Uterus (tissue), 4 donors: ENCODE results near the gene CPVL. TPM values are rescaled to one million over a fixed set of nuclear protein-coding genes. Genes with fewer than 3 reads are reported as not detected.
A peak's percentile ranks its signal among the peaks of the same experiment; 100 is the strongest.

Experiments used
- DNase-seq, 2 donors: peaks; one replicate each; pipeline ENCODE4 v3.0.0-alpha.2; 2019 to 2020
- H3K27ac ChIP-seq, 2 donors: fragments of 200-600 bp; sonication (generic); 1 replicate in 1 of 2; 2 replicates in 1 of 2; pipeline ENCODE4 v1.5.1; 2016 to 2018
- H3K27me3 ChIP-seq, 2 donors: fragments of 200-600 bp; sonication (generic); one replicate each; pipeline ENCODE4 v1.5.1; 2018 to 2019; ENCODE audit warnings: control low read depth in 1 of 2
- H3K36me3 ChIP-seq, 2 donors: fragments of 200-600 bp; sonication (generic); one replicate each; pipeline ENCODE4 v1.5.1; 2019; ENCODE audit warnings: control low read depth in 1 of 2
- H3K4me1 ChIP-seq, 2 donors: fragments of 200-600 bp; sonication (generic); one replicate each; pipeline ENCODE4 v1.5.1; 2018 to 2019; ENCODE audit warnings: control low read depth in 1 of 2
- H3K4me3 ChIP-seq, 2 donors: fragments of 200-600 bp; sonication (generic); 1 replicate in 1 of 2; 2 replicates in 1 of 2; pipeline ENCODE4 v1.5.1; 2018 to 2019; ENCODE audit warnings: mild to moderate bottlenecking in 1 of 2
- H3K9me3 ChIP-seq, 2 donors: fragments of 200-600 bp; sonication (generic); one replicate each; pipeline ENCODE4 v1.5.1; 2019; ENCODE audit warnings: control low read depth in 1 of 2
- CTCF ChIP-seq, 4 experiments: fragments of 200-600 bp in 2 of 4; fragments of 450-650 bp in 2 of 4; sonication (generic) in 2 of 4; IDR thresholded peaks; one replicate each; pipeline ENCODE4 v1.5.1; 2016 to 2019; ENCODE audit warnings: antibody characterized with exemption in 4 of 4, mild to moderate bottlenecking in 2 of 4, moderate library complexity in 1 of 4
- POLR2A ChIP-seq, 2 donors: fragments of 450-650 bp; IDR thresholded peaks; one replicate each; pipeline ENCODE4 v1.6.1; 2016; ENCODE audit warnings: antibody characterized with exemption in 2 of 2, mild to moderate bottlenecking in 1 of 2, moderate library complexity in 1 of 2
- intact Hi-C: fragments of 100-400 bp; cut with DNase I; formaldehyde crosslinking; loops from one replicate; pipeline ENCODE4 v1.15.1; 2023; ENCODE audit warnings: low total_unique reads
- total RNA-seq, 4 donors: library from RNA; depleted of rRNA in 3 of 4; stranded (reverse); fragments of >200 nt in 3 of 4; gene quantifications; one replicate each; pipeline versions ENCODE4 v1.1.0 to v1.2.4, GENCODE V29; 2014 to 2023
- donor health status: DM: yes; HTN: yes; CAD: no.

CPVL gene
- total RNA-seq, 4 donors from 2014 or later = 8.5 to 21.1 (median 14.5) TPM

GRCh38 chr7:28986028-28986764 is 160.1 kb downstream of the CPVL start:
- Histone ChIP-seq H3K4me3 (no peak overlapping the region), H3K27ac (peak overlapping the region; percentile 71 to 79), H3K4me1 (peaks cover 5 to 15% of the 10 kb centered on the region in 2 donors), H3K36me3 (no peaks in the 10 kb centered on the region), H3K9me3 (no peaks in the 10 kb centered on the region), H3K27me3 (no peaks in the 10 kb centered on the region)
- TF ChIP-seq CTCF (IDR thresholded peaks at IDR 0.05) (no peak), POLR2A (IDR thresholded peaks at IDR 0.05) (no peak)
- intact Hi-C loops = no loop called here
- DNase-seq = no peak

GRCh38 chr7:28984631-28985030 is 161.7 kb downstream of the CPVL start:
- Histone ChIP-seq H3K36me3 (no peaks in the 10 kb centered on the region), H3K4me3 (no peak overlapping the region), H3K9me3 (no peaks in the 10 kb centered on the region), H3K27ac (peak overlapping the region in 1 of 2 donors; percentile 79), H3K27me3 (no peaks in the 10 kb centered on the region), H3K4me1 (peaks cover 5 to 15% of the 10 kb centered on the region in 2 donors)
- intact Hi-C loops = no loop called here
- peak; percentile 57 to 73 for DNase-seq
- TF ChIP-seq POLR2A (IDR thresholded peaks at IDR 0.05) = no peak

GRCh38 chr7:28984217-28984616 is 162.1 kb downstream of the CPVL start:
- no peak for DNase-seq
- Histone ChIP-seq H3K4me3 (no peak overlapping the region), H3K36me3 (no peaks in the 10 kb centered on the region), H3K4me1 (peaks cover 5 to 15% of the 10 kb centered on the region in 2 donors), H3K27me3 (no peaks in the 10 kb centered on the region), H3K9me3 (no peaks in the 10 kb centered on the region), H3K27ac (peak overlapping the region; percentile 44 to 54)
- TF ChIP-seq CTCF (IDR thresholded peaks at IDR 0.05) (no peak), POLR2A (IDR thresholded peaks at IDR 0.05) (no peak)
- intact Hi-C loops = no loop called here

- H3K27me3 ChIP-seq = no peaks in the 10 kb centered on the region
- H3K36me3 ChIP-seq = no peaks in the 10 kb centered on the region
- peaks cover 5 to 15% of the 10 kb centered on the region in 2 donors for H3K4me1 ChIP-seq
- TF ChIP-seq CTCF (IDR thresholded peaks at IDR 0.05) (no peak), POLR2A (IDR thresholded peaks at IDR 0.05) (no peak)
- peak overlapping the region in 1 of 2 donors; percentile 54 for H3K27ac ChIP-seq
- no peak for DNase-seq
- H3K9me3 ChIP-seq = no peaks in the 10 kb centered on the region
- intact Hi-C loops = no loop called here
- H3K4me3 ChIP-seq = no peak overlapping the region
Observed at GRCh38 chr7:28983396-28984190, 162.7 kb downstream of the CPVL start.

- no peaks in the 10 kb centered on the region for H3K36me3 ChIP-seq
- H3K27ac ChIP-seq = peak overlapping the region in 1 of 2 donors; percentile 8
- H3K4me1 ChIP-seq = peaks cover 3 to 8% of the 10 kb centered on the region in 2 donors
- H3K4me3 ChIP-seq = no peak overlapping the region
- no peak for DNase-seq
- H3K27me3 ChIP-seq = no peaks in the 10 kb centered on the region
- TF ChIP-seq CTCF (IDR thresholded peaks at IDR 0.05) = no peak
- no peak for TF ChIP-seq POLR2A (IDR thresholded peaks at IDR 0.05)
- intact Hi-C loops = no loop called here
- H3K9me3 ChIP-seq = no peaks in the 10 kb centered on the region
Observed at GRCh38 chr7:28981161-28981465, 165.2 kb downstream of the CPVL start.
